H4 (cell line): ENCODE measurements around the gene KCNN4. TPM values are rescaled to one million over a fixed set of nuclear protein-coding genes. Genes with fewer than 3 reads are reported as not detected.

Source experiments
- DNase-seq: peaks from one replicate; pipeline ENCODE4 v3.0.0-alpha.2; 2015; ENCODE audit warnings: low spot score
- total RNA-seq: library from RNA; depleted of rRNA; stranded (reverse); fragments of >200 nt; shearing (Covaris generic); gene quantifications from 2 replicates; pipeline ENCODE4 v1.2.3, GENCODE V29; 2014; rRNA removed

Gene KCNN4
- total RNA-seq, 1 experiment from 2014 or later, result 3.1 TPM

GRCh38 chr19:43718627-43719377 is 62.0 kb downstream of the KCNN4 start:
- no peak for DNase-seq

Other genes with a start within 250 kb of the KCNN4 start
- gene ZNF575, start 247.8 kb downstream of the KCNN4 start, total RNA-seq, result not detected in 2 replicates
- gene XRCC1, start 205.4 kb downstream of the KCNN4 start, total RNA-seq, result 29.2 and 31.0 TPM in 2 replicates
- gene PINLYP, start 205.2 kb downstream of the KCNN4 start, total RNA-seq, result not detected in 2 replicates
- 20.6 and 22.4 TPM in 2 replicates for gene IRGQ, start 184.8 kb downstream of the KCNN4 start, total RNA-seq
- 12.5 and 17.7 TPM in 2 replicates for gene ZNF576, start 184.4 kb downstream of the KCNN4 start, total RNA-seq
- not detected in 2 replicates for gene SRRM5, start 168.9 kb downstream of the KCNN4 start, total RNA-seq
- 20.4 and 34.2 TPM in 2 replicates for gene ZNF428, start 161.3 kb downstream of the KCNN4 start, total RNA-seq
- 2.2 and 5.4 TPM in 2 replicates for gene CADM4, start 141.1 kb downstream of the KCNN4 start, total RNA-seq
- 41.3 and 53.7 TPM in 2 replicates for gene PLAUR, start 110.8 kb downstream of the KCNN4 start, total RNA-seq
- not detected in 2 replicates for gene IRGC, start 64.9 kb downstream of the KCNN4 start, total RNA-seq
- gene SMG9, start 26.0 kb downstream of the KCNN4 start, total RNA-seq, result 7.9 and 14.9 TPM in 2 replicates
- gene LYPD5, start 21.5 kb upstream of the KCNN4 start, total RNA-seq, result 0.66 TPM in 1 of 2 replicates, not detected in the other
- gene ZNF283, start 46.3 kb upstream of the KCNN4 start, total RNA-seq, result 6.7 and 10.6 TPM in 2 replicates
- gene ZNF404, start 103.0 kb upstream of the KCNN4 start, total RNA-seq, result 0.12 and 0.19 TPM in 2 replicates
- gene ZNF45, start 154.3 kb upstream of the KCNN4 start, total RNA-seq, result 7.4 and 10.1 TPM in 2 replicates
- 1.1 and 1.8 TPM in 2 replicates for gene ZNF221, start 170.3 kb upstream of the KCNN4 start, total RNA-seq
- gene ZNF155, start 203.2 kb upstream of the KCNN4 start, total RNA-seq, result 2.4 and 3.4 TPM in 2 replicates
- 2.0 and 7.8 TPM in 2 replicates for gene ZNF230, start 222.0 kb upstream of the KCNN4 start, total RNA-seq
- 3.9 and 6.2 TPM in 2 replicates for gene ZNF222, start 244.4 kb upstream of the KCNN4 start, total RNA-seq